Cardiac fibroblast (primary cell): ENCODE measurements around the gene IFI30.
"Not testable (repeated sequence)": the region's sequence is repeated elsewhere in the genome, so short reads cannot be mapped to it uniquely, and the experiment has no call there.

Experiments used
- DNase-seq, 2 donors: peaks; one replicate each; pipeline versions ENCODE4 v3.0.0 to v3.0.0-alpha.2; 2010; ENCODE audit warnings: low read depth in 2 of 2
- H3K4me3 ChIP-seq, 2 donors: replicated peaks in 1 of 2; 1 replicate in 1 of 2; 2 replicates in 1 of 2; pipeline ENCODE4 v1.5.1; 2011; ENCODE audit warnings: low read depth in 2 of 2, low read length in 2 of 2, mild to moderate bottlenecking in 2 of 2, moderate library complexity in 1 of 2
- CTCF ChIP-seq: IDR thresholded peaks from one replicate; pipeline ENCODE4 v1.5.1; 2011; ENCODE audit warnings: low read depth, mild to moderate bottlenecking, low read length, inconsistent platforms

The IFI30 gene

DNA sequence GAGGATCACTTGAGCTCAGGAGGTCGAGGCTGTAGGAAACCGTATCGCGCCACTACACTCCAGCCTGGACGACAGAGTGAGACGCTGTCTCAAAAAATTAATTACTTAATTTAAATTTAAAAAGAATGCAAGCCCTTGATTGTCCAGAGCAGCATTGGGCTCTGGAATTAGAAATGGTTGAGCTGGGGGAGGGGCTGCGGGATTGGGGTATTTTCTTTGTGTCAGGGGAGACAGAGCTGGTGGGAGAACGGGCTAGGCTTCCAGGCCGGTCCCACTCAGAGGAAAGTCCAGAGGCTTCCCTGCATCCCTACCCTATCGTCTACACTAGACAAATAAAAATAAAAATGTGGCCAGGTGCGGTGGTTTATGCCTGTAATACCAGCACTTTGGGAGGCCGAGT, 32.4 kb downstream of the IFI30 start:
- TF ChIP-seq CTCF: no peak
- no peak overlapping the region for H3K4me3 ChIP-seq
- no peak for DNase-seq

- H3K4me3 ChIP-seq: peak overlapping the region in 1 of 2 donors; percentile 32
- peak; percentile 88 to 89 for DNase-seq
- TF ChIP-seq CTCF: peak; percentile 60
Measured at GRCh38 chr19:18208098-18208951, 34.7 kb downstream of the IFI30 start.

DNA sequence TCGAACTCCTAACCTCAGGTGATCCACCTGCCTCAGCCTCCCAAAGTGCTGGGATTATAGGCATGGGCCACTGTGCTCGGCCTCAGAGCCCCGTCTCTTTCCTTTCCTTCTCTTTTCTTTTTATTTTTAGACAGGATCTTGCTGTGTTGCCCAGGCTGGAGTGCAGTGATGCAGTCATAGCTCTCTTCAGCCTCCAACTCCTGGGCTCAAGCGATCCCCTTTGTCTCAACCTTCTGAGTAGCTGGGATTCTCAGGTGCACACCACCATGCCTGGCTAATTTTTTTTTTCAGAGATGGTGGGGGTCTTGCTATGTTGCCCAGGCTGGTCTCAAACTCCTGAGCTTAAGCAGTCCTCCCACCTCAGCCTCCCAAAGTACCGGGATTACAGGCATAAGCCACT, 36.3 kb downstream of the IFI30 start:
- H3K4me3 ChIP-seq, DNase-seq: not testable (repeated sequence)

DNA sequence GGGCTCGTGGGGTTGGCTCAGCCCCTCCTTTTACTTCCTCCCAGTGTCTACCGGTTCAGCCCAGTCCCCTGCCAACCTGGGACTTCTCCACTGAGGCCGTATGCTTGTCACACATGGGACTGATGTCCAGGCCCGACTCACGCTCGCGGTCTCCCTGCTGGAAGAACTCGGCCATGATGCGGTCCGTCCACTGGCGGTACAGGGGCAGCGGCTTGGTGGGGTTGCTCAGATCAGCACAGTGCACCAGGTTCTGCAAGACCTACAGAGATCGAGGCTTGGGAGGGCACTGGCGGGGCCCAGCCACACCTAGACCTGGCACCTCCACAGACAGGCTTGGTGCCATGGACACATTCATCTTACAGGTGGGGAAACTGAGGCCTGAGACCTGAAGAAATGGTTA, 38.1 kb downstream of the IFI30 start:
- TF ChIP-seq CTCF: no peak
- no peak for DNase-seq
- no peak overlapping the region for H3K4me3 ChIP-seq

DNA sequence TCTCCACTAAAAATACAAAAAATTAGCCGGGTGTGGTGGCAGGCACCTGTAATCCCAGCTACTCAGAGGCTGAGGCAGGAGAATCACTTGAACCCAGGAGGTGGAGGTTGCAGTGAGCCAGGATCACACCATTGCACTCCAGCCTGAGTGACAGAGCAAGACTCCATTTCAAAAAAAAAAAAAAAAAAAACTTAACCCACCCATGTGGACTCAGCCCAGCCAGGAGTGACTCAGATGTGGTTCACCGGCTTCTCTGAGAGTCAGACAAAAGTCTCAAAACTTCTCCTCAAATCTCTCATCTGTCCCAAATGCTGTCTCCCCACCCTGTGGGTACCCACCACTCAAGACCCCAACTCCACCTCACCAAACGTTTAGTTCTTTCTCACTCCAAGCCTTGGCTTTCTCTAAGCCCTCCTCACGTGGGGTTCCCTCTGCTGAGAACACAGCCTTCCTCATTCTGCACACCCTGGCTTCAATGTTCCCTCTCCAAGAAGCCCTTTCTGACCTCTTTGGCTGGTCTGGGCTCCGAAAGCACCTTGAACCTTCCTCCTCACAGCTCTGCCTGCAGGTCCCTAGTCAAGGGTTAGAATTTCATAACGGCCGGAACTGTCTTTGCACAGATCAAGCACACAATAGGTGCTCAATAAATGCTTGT, 41.3 kb downstream of the IFI30 start:
- TF ChIP-seq CTCF: no peak
- DNase-seq: peak; percentile 31 to 68
- no peak overlapping the region for H3K4me3 ChIP-seq

- TF ChIP-seq CTCF: no peak
- no peak overlapping the region for H3K4me3 ChIP-seq
- no peak for DNase-seq
Measured at GRCh38 chr19:18216789-18217188, 43.2 kb downstream of the IFI30 start.

DNA sequence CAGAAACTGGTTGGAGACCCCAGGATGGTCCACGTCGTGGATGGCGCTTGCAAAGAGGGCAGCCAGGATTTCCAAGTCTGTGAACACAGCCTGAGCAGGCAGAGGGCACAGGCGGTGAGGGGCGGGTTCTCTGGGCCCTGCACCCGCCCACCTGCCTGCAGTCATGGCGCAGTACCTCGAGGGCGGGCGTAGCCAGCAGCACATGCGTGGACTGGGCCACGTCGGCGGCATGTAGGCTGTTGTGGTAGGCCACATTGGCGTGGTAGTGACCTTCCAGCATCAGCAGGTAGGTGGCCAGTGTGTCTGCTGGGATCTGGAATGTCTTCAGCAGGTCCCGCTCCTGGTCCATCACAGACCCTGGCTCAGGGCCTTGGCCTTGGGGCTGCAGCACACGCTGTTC, 44.5 kb downstream of the IFI30 start:
- no peak for DNase-seq
- TF ChIP-seq CTCF: no peak

More for the DNA sequence above, 44.5 kb downstream of the IFI30 start:
- H3K4me3 ChIP-seq: no peak overlapping the region
